ENCODE data around the gene ADGRV1.
"Not testable (repeated sequence)": the region's sequence is repeated elsewhere in the genome, so short reads cannot be mapped to it uniquely, and the experiment has no call there.

Gene ADGRV1

GRCh38 chr5:90824436-90824835 lies 265.8 kb downstream of the ADGRV1 start:
- no peak for DNase-seq

- DNase-seq, result no peak
Measured at GRCh38 chr5:90830058-90830457, 271.5 kb downstream of the ADGRV1 start.

GRCh38 chr5:90833753-90834152 lies 275.2 kb downstream of the ADGRV1 start:
- no peak for DNase-seq

- DNase-seq, result no peak
Measured at GRCh38 chr5:90834711-90835110, 276.1 kb downstream of the ADGRV1 start.

GRCh38 chr5:90843443-90843842 lies 284.8 kb downstream of the ADGRV1 start:
- no peak for DNase-seq

GRCh38 chr5:90844931-90845330 lies 286.3 kb downstream of the ADGRV1 start:
- no peak for DNase-seq

GRCh38 chr5:90845723-90846554 lies 287.3 kb downstream of the ADGRV1 start:
- DNase-seq, result no peak

GRCh38 chr5:90847606-90848005 lies 289.0 kb downstream of the ADGRV1 start:
- not testable (repeated sequence) for DNase-seq

- no peak for DNase-seq
Measured at GRCh38 chr5:90849939-90850338, 291.3 kb downstream of the ADGRV1 start.

- no peak for DNase-seq
Measured at GRCh38 chr5:90852531-90852930, 293.9 kb downstream of the ADGRV1 start.

- no peak for DNase-seq
Measured at GRCh38 chr5:90853750-90854149, 295.2 kb downstream of the ADGRV1 start.

- no peak for DNase-seq
Measured at GRCh38 chr5:90854169-90854568, 295.6 kb downstream of the ADGRV1 start.

- no peak for DNase-seq
Measured at GRCh38 chr5:90855296-90856010, 296.9 kb downstream of the ADGRV1 start.

GRCh38 chr5:90861843-90862586 lies 303.4 kb downstream of the ADGRV1 start:
- DNase-seq, result no peak

- no peak for DNase-seq
Measured at GRCh38 chr5:90865180-90865579, 306.6 kb downstream of the ADGRV1 start.

- peak; percentile 24 for DNase-seq
Measured at GRCh38 chr5:90866333-90866732, 307.7 kb downstream of the ADGRV1 start.

- no peak for DNase-seq
Measured at GRCh38 chr5:90866915-90867731, 308.5 kb downstream of the ADGRV1 start.

GRCh38 chr5:90868799-90869198 lies 310.2 kb downstream of the ADGRV1 start:
- no peak for DNase-seq

GRCh38 chr5:90871391-90871991 lies 312.9 kb downstream of the ADGRV1 start:
- no peak for DNase-seq

GRCh38 chr5:90873033-90873517 lies 314.5 kb downstream of the ADGRV1 start:
- DNase-seq, result no peak

- DNase-seq, result no peak
Measured at GRCh38 chr5:90874066-90874465, 315.5 kb downstream of the ADGRV1 start.

- no peak for DNase-seq
Measured at GRCh38 chr5:90875456-90875855, 316.9 kb downstream of the ADGRV1 start.

Data from NCI-H526 treated with DMSO at 0.1 percent for 48 hours (cell line).